Hepatocyte (in vitro differentiated cells): ENCODE data around the gene DUSP10. TPM values are rescaled to one million over a fixed set of nuclear protein-coding genes. Genes with fewer than 3 reads are reported as not detected.
A peak's percentile ranks its signal among the peaks of the same experiment; 100 is the strongest.

Experiments
- DNase-seq: peaks from one replicate; pipeline ENCODE4 v3.0.0-alpha.2; 2016; ENCODE audit warnings: low spot score
- H2AFZ ChIP-seq: fragments of 200-600 bp; sonication (generic); 2 replicates; pipeline ENCODE4 v1.6.0; 2016; ENCODE audit warnings: antibody characterized with exemption, mild to moderate bottlenecking
- H3K27ac ChIP-seq: fragments of 200-600 bp; sonication (generic); 2 replicates; pipeline ENCODE4 v1.5.1; 2016; ENCODE audit warnings: mild to moderate bottlenecking
- H3K27me3 ChIP-seq: fragments of 200-600 bp; sonication (generic); 2 replicates; pipeline ENCODE4 v1.6.1; 2016
- H3K36me3 ChIP-seq: fragments of 200-600 bp; sonication (generic); replicated peaks from 2 replicates; pipeline ENCODE4 v1.5.1; 2016; ENCODE audit warnings: low read depth; ENCODE audit not compliant: insufficient read depth
- H3K4me1 ChIP-seq: fragments of 200-600 bp; sonication (generic); 2 replicates; pipeline ENCODE4 v1.5.1; 2016; ENCODE audit warnings: mild to moderate bottlenecking, moderate library complexity; ENCODE audit not compliant: insufficient read depth
- H3K4me2 ChIP-seq: fragments of 200-600 bp; sonication (generic); 2 replicates; pipeline ENCODE4 v1.6.0; 2016
- H3K4me3 ChIP-seq: fragments of 200-600 bp; sonication (generic); 2 replicates; pipeline ENCODE4 v1.5.1; 2016; ENCODE audit warnings: mild to moderate bottlenecking
- H3K79me2 ChIP-seq: fragments of 200-600 bp; sonication (generic); 2 replicates; pipeline ENCODE4 v1.6.0; 2017; ENCODE audit warnings: mild to moderate bottlenecking
- H3K9me2 ChIP-seq: fragments of 200-600 bp; sonication (generic); replicated peaks from 2 replicates; pipeline ENCODE4 v1.6.0; 2017; ENCODE audit warnings: mild to moderate bottlenecking; ENCODE audit not compliant: insufficient read depth
- H3K9me3 ChIP-seq: fragments of 200-600 bp; sonication (generic); 2 replicates; pipeline ENCODE4 v1.5.1; 2016; ENCODE audit warnings: low read depth, mild to moderate bottlenecking
- H4K20me1 ChIP-seq: fragments of 200-600 bp; sonication (generic); 2 replicates; pipeline ENCODE4 v1.6.0; 2016; ENCODE audit warnings: mild to moderate bottlenecking; ENCODE audit not compliant: insufficient read depth, poor library complexity, severe bottlenecking
- CTCF ChIP-seq: fragments of 200-600 bp; sonication (generic); IDR thresholded peaks from 2 replicates; pipeline ENCODE4 v1.5.1; 2016; ENCODE audit warnings: antibody characterized with exemption, mild to moderate bottlenecking; ENCODE audit not compliant: poor library complexity
- EZH2 ChIP-seq: fragments of 200-600 bp; sonication (generic); IDR thresholded peaks from 2 replicates; pipeline ENCODE4 v1.6.1; 2016; ENCODE audit warnings: antibody characterized with exemption, mild to moderate bottlenecking, borderline replicate concordance
- EZH2phosphoT487 ChIP-seq: fragments of 200-600 bp; sonication (generic); IDR thresholded peaks from one replicate; pipeline ENCODE4 v1.6.1; 2018; ENCODE audit warnings: antibody characterized with exemption, mild to moderate bottlenecking, low read depth, moderate library complexity; ENCODE audit not compliant: unreplicated experiment, severe bottlenecking
- WGBS: methylation state at CpG from one replicate; pipeline ENCODE4 v1.1.6; 2016; ENCODE audit warnings: low lambda C conversion rate; ENCODE audit errors: missing lambda C conversion rate; 5-methylcytosine and 5-hydroxymethylcytosine counted together
- polyA plus RNA-seq: library from polyadenylated mRNA; unstranded; fragments of >200 nt; fragmentation: Nextera tagmentation; extraction: Ambion mirVana; gene quantifications from 2 replicates; pipeline ENCODE4 v1.2.1, GENCODE V29; 2016
- total RNA-seq: library from RNA; depleted of rRNA; stranded (reverse); fragments of >200 nt; gene quantifications from 2 replicates; pipeline ENCODE4 v1.2.3, GENCODE V29; 2014

DUSP10 gene
- total RNA-seq, result 16.5 and 17.6 TPM in 2 replicates
- polyA plus RNA-seq, result 13.1 and 14.9 TPM in 2 replicates

DNA sequence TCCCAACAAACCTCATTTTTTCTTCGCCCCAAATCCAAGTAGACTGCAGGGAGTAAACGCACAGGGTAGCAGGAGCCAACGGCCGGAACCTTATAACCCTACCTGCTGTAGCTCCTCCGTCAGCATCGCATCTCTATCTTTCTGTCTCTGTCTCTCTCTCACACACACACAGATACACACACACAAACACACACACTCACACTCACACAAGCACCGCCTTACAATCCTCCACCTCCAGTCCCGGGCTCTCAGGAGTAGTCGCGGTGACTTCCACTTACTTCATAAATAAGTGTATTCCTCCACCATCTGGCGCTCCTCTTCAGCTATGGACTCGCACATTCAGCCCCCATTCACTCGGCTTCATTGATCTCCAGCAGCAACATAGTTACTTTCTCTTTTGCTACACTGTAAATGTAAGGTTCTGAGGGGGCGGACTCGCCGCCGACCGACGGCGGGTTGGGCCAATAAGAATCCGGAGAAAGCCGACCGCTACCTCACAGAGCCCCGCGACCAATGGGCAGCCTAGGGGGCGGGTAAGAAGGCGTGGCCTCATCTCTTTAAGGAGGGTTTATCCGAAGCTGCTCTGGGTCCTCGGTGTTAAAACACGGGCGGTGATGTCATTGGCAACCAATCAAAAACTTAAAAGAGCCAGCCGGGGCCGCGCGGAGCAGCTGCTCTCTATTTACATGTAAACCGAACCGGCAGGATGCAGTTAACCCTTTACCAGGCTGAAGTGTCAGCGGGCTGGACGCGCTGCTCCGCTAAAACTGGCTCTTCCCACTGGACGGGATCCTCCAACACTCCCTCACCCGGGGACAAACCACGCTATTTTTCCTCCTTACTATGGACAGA lies at the start of gene DUSP10:
Gene DUSP10, minus strand, starts transcription at position 387 of the 852 bp plus-strand sequence. CDS start 2,345 bp downstream, outside the sequence.
- peak within 1 kb of the TSS; percentile 70 for H2AFZ ChIP-seq
- under 1% methylated on average over 43 of the region's 44 CpGs for WGBS

DNA sequence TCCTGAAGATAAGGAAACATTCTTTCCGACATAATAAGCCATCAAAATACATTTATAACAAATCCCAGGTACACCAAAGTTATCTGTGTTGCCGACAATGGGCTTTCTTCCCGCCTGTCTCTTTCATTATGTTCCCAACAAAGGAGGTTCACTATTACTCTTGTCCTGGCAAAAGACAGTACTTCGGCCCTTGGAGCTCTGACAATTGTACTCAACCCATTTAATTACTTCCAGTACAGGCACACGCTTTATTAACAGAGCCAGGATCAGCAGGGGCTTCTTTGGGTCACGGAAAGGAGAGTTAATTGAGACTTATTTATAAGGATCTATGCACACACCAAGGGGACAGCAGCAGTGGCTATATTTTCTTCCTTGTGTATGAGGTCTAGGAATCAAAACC lies 46.6 kb upstream of the DUSP10 start:
- H4K20me1 ChIP-seq, result no peaks in the 10 kb centered on the region
- H3K4me3 ChIP-seq, result no peak overlapping the region
- H3K9me3 ChIP-seq, result no peaks in the 10 kb centered on the region
- H3K27ac ChIP-seq, result no peak overlapping the region
- no peak overlapping the region for H2AFZ ChIP-seq
- no peaks in the 10 kb centered on the region for H3K79me2 ChIP-seq
- no peaks in the 10 kb centered on the region for H3K4me1 ChIP-seq
- no peak for TF ChIP-seq EZH2
- TF ChIP-seq CTCF, result no peak
- no peak for TF ChIP-seq EZH2phosphoT487
- H3K4me2 ChIP-seq, result no peak overlapping the region
- WGBS, result 71% methylated on average over 6 of the region's 6 CpGs
- no peaks in the 10 kb centered on the region for H3K36me3 ChIP-seq
- no peak for DNase-seq
- H3K9me2 ChIP-seq, result no peaks in the 10 kb centered on the region
- peaks cover 7% of the 10 kb centered on the region for H3K27me3 ChIP-seq

More for the DNA sequence above, at the start of gene DUSP10:
- Histone ChIP-seq H3K9me3 (no peaks in the 10 kb centered on the region), H3K4me1 (no peaks in the 10 kb centered on the region), H3K36me3 (no peaks in the 10 kb centered on the region), H3K4me3 (peak within 1 kb of the TSS; percentile 34), H3K4me2 (peak within 1 kb of the TSS; percentile 93), H3K79me2 (peaks cover 33% of the 10 kb centered on the region), H3K27me3 (peaks cover 6% of the 10 kb centered on the region), H4K20me1 (no peaks in the 10 kb centered on the region), H3K27ac (peak within 1 kb of the TSS; percentile 92), H3K9me2 (no peaks in the 10 kb centered on the region)
- TF ChIP-seq CTCF, result peak; percentile 16
- TF ChIP-seq EZH2phosphoT487, result no peak
- no peak for TF ChIP-seq EZH2
- DNase-seq, result peak; percentile 99

DNA sequence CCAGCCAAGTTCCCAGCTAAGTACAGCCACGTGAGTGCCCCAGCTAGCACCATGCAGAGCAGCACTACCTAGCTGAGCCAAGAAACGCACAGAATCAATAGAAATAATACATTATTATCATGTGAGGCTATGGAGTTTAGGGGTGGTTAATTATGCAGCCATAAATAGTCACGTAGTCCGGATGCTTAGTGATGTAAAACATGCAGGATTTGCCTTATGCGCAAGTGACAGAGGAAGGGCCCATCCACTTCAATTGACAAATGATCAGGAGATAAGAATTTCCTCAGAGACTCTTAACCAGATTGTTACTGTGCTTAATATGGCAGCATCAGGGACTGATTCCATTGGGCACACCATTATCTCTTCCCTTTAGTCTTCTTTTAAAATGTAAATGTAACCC lies 44.8 kb upstream of the DUSP10 start:
- no peaks in the 10 kb centered on the region for H3K36me3 ChIP-seq
- no peak overlapping the region for H3K4me3 ChIP-seq
- no peaks in the 10 kb centered on the region for H4K20me1 ChIP-seq
- no peak overlapping the region for H2AFZ ChIP-seq
- DNase-seq, result no peak
- TF ChIP-seq CTCF (no peak), EZH2 (no peak), EZH2phosphoT487 (no peak)
- H3K4me2 ChIP-seq, result no peak overlapping the region
- no peaks in the 10 kb centered on the region for H3K9me3 ChIP-seq
- H3K27ac ChIP-seq, result no peak overlapping the region
- H3K27me3 ChIP-seq, result peaks cover 7% of the 10 kb centered on the region
- no peaks in the 10 kb centered on the region for H3K79me2 ChIP-seq
- WGBS, result 87% methylated on average over 5 of the region's 5 CpGs
- H3K4me1 ChIP-seq, result no peaks in the 10 kb centered on the region
- no peaks in the 10 kb centered on the region for H3K9me2 ChIP-seq
